GM06990 (cell line): ENCODE measurements around the gene CPNE4.

Source experiments
- DNase-seq: peaks from one replicate; pipeline ENCODE4 v3.0.0-alpha.2; 2011; ENCODE audit not compliant: insufficient read length; ENCODE audit errors: extremely low read depth
- H3K27me3 ChIP-seq: replicated peaks from 2 replicates; pipeline ENCODE4 v1.6.0; 2011; ENCODE audit warnings: low read length; ENCODE audit not compliant: control insufficient read depth, insufficient read depth
- H3K36me3 ChIP-seq: 2 replicates; pipeline ENCODE4 v1.5.1; 2011; ENCODE audit warnings: low read length; ENCODE audit not compliant: control insufficient read depth, insufficient read depth
- H3K4me3 ChIP-seq: replicated peaks from 2 replicates; pipeline ENCODE4 v1.5.1; 2011; ENCODE audit warnings: low read depth, mild to moderate bottlenecking, control low read depth, low read length
- TF ChIP-seq, protein P1 (sequence below): IDR thresholded peaks from 2 replicates; pipeline ENCODE4 v1.5.1; 2011; ENCODE audit warnings: low read length, control low read depth, mild to moderate bottlenecking, inconsistent platforms; ENCODE audit not compliant: insufficient read depth, poor library complexity, severe bottlenecking

The CPNE4 gene

DNA sequence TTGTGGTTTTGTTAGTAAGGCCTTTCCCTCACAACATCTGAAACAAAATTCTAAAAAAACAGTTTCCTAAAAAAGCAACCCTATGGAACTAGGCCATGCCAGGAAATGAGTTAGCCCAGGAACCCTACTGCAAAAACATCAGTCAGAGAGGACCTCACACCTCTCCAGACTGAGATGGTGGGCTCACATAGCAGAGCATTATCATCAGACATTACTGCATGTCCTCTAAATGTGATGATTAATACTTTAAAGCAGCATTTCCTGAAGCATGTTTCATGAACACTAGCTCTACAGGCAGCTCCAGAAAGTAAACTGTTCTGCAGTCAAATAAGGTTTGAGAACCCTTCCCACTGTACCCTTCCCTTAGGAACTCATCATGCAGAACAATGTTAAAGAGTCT lies 299.7 kb downstream of the CPNE4 start:
- no peak overlapping the region for H3K4me3 ChIP-seq
- TF ChIP-seq, protein P1, sequence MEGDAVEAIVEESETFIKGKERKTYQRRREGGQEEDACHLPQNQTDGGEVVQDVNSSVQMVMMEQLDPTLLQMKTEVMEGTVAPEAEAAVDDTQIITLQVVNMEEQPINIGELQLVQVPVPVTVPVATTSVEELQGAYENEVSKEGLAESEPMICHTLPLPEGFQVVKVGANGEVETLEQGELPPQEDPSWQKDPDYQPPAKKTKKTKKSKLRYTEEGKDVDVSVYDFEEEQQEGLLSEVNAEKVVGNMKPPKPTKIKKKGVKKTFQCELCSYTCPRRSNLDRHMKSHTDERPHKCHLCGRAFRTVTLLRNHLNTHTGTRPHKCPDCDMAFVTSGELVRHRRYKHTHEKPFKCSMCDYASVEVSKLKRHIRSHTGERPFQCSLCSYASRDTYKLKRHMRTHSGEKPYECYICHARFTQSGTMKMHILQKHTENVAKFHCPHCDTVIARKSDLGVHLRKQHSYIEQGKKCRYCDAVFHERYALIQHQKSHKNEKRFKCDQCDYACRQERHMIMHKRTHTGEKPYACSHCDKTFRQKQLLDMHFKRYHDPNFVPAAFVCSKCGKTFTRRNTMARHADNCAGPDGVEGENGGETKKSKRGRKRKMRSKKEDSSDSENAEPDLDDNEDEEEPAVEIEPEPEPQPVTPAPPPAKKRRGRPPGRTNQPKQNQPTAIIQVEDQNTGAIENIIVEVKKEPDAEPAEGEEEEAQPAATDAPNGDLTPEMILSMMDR = no peak
- H3K27me3 ChIP-seq = no peaks in the 10 kb centered on the region
- no peak for DNase-seq
- H3K36me3 ChIP-seq = no peaks in the 10 kb centered on the region

DNA sequence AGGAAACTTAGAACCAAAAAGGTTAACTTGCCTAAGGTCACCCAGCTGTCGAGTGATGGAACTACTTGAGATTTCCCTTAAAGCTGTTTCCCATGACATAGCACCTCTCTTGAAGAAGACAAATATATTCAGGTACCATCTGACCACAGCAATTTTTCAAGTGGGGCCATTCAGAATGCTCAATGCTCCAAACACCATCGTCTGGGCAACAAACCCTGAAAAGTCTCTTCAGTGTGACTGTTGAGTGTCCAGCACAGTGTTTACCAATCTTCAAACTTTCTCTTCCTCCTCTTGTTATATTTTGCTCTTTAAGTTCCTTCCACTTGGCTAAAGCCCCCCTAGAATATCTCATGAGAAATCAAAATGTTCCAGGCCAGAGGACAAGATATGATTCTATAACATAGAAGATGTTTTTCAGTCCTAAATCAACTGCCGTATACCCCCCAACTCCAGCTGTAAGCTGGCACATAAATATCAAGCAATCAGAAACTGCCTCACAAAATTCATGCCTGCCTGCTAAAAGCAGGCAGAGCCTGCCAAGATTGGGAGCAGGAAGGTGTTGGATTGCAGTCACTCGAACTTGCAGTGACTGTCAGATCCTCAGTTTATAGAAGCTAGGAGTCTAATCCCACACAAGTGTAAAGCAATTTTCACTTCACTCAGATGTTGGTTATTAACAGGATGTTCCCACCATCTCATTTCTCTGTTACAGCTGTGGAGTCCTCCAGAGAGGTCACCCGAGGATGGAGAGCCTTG lies 301.6 kb downstream of the CPNE4 start:
- DNase-seq = no peak
- no peak overlapping the region for H3K4me3 ChIP-seq
- TF ChIP-seq, protein P1 = no peak

DNA sequence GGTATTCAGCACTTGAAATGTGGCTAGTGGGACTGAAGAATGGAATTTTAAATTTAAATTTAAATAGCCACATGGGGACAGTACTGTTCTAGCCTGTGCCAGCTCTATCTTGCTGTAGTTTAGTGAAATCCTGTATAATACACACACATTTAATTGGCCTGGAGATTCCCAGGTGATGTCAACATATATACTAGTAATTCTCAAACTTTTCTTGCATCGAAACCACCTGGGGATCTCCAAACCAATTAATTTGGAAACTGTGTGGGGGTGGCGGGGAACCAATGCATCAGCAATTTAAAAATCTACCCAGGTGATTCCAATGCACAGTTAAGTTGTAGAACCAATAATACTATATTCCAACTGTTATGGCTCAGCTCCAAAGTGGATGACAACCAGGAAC lies 303.1 kb downstream of the CPNE4 start:
- DNase-seq = peak; percentile 37
- TF ChIP-seq, protein P1 = no peak

More for the DNA sequence above, 301.6 kb downstream of the CPNE4 start:
- no peaks in the 10 kb centered on the region for H3K27me3 ChIP-seq
- H3K36me3 ChIP-seq = no peaks in the 10 kb centered on the region

DNA sequence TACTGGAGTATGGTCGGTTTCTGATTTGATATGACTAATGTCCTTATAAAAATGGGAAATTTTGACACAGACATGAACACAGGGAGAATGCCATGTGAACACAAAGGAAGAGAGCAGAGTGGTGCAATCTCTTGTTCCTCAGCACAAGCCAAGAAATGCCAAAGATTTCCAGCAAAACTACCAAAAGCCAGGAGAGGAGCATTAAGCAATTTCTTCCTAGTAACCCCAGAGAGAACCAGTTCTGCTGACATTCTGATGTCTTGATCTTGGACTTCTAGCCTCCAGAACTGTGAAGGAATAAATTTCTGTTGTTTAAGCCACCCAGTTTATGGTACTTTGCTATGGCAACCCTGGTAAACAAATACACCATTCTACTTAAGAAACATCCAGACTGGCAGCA lies 304.2 kb downstream of the CPNE4 start:
- Histone ChIP-seq H3K4me3 (no peak overlapping the region), H3K36me3 (no peaks in the 10 kb centered on the region), H3K27me3 (no peaks in the 10 kb centered on the region)
- DNase-seq = no peak
- TF ChIP-seq, protein P1 = no peak

More for the DNA sequence above, 303.1 kb downstream of the CPNE4 start:
- Histone ChIP-seq H3K27me3 (no peaks in the 10 kb centered on the region), H3K36me3 (no peaks in the 10 kb centered on the region), H3K4me3 (no peak overlapping the region)

DNA sequence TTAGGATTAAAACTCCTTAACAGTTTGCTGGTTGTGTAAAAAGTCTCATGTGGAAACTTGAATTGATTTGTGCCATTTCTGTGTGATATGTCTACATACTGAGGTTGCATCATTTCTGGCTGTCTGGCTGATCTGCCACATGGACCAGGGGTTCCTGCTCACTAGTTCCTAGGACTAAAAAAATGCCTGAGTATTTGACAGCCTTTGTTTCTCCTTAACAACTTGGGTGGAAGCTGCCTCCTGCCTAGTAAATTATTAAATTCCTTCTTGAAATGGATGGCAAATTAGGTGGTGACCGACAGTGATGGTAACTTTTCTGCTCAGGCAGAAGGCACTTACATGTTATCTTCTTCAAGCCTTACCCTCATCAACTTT lies 305.2 kb downstream of the CPNE4 start:
- no peaks in the 10 kb centered on the region for H3K27me3 ChIP-seq
- H3K36me3 ChIP-seq = no peaks in the 10 kb centered on the region
- TF ChIP-seq, protein P1 = no peak
- H3K4me3 ChIP-seq = no peak overlapping the region
- DNase-seq = no peak
